GM08714 (cell line): ENCODE data around the gene SNRNP40.

Experiments used
- H3K4me3 ChIP-seq: fragments of 200-500 bp; sonication (Bioruptor generic); 2 replicates; pipeline ENCODE4 v1.5.1; 2014; ENCODE audit warnings: mild to moderate bottlenecking, low read length, inconsistent platforms
- ZNF274 ChIP-seq: IDR thresholded peaks from 2 replicates; pipeline ENCODE4 v1.6.1; 2012; ENCODE audit warnings: mild to moderate bottlenecking, low read depth, low read length

The SNRNP40 gene

DNA sequence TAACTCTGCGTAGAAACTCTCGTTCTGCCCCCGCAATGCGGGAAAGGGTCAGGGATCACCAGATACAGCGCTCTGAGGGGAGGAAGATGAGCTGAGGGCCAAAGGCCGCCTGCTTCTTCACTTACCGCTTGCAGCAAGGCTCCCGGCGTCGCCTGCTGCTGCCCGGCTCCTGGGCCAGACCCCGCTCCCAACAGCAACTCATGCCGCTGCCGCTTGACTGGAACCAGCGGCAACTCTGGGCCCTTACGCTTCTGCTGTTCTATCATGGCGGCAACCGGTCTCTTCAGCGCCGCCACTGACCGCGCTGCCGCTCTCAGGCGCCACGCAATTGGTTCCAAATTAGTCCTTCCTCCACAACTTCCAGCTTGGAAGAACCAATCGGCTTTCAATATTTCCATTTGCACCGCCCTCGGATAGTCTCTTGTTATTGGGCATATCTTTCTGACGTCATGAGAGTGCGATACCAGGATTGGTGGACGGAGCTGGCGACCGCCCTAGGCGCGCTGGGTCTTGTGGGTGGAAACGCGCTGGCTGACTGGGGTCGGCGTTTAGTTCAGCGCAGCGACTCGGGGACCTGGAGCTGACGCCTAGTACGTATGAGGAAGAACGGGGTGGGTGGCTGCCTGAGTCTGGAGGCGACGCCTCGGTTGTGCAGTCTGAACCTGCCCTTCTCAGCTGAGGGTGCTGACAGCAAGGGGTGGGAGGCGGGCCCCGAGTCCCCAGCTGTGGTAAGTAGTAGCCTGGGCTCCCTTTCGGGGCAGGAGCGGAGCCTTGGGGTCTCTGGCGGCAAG, at the start of gene SNRNP40, which contains the start of gene ZCCHC17:
SNRNP40 (minus strand) TSS at position 303 of the 791 bp plus-strand sequence; CDS start at position 266, 37 bp downstream.
ZCCHC17 (plus strand) TSS at position 547 of the 791 bp plus-strand sequence. CDS start 13,067 bp downstream, outside the sequence.
- H3K4me3 ChIP-seq: peak within 1 kb of the TSS; percentile 97
- TF ChIP-seq ZNF274: no peak

DNA sequence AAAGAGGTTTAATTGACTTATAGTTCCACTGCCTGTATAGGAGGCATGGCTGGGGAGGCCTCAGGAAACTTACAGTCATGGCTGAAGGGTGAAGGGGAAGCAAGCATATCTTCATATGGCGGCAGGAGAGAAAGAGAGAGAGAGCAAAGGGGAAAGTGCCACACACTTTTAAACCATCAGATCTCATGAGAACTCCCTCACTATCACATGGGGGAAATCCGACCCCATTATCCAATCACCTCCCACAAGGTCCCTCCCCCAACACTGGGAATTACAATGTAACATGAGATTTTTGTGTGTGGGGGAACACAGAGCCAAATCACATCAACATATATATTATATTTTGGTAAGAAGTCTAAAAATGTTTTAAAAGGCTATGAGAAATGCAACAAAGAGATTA, 49.0 kb upstream of the SNRNP40 start:
- no peak for TF ChIP-seq ZNF274
- H3K4me3 ChIP-seq: no peak overlapping the region

DNA sequence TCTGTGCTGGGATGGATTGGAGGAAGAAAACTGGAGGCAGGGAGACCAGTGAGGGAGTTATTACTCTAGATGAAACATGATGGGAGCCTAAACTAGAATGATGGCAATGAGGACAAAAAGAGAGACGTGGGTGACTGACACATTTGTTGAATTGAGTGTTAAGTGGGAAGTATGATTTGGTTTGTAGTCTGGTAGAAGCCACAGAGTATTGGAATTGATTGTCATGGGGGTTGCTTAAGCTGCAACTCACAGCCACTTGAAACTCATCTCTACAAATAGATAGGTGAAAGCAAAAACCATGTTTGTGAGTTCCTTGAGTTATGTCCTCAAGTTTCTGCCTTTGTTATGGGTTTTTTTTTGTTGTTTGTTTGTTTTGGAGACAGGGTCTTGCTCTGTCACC, 47.9 kb upstream of the SNRNP40 start:
- no peak for TF ChIP-seq ZNF274
- H3K4me3 ChIP-seq: no peak overlapping the region

DNA sequence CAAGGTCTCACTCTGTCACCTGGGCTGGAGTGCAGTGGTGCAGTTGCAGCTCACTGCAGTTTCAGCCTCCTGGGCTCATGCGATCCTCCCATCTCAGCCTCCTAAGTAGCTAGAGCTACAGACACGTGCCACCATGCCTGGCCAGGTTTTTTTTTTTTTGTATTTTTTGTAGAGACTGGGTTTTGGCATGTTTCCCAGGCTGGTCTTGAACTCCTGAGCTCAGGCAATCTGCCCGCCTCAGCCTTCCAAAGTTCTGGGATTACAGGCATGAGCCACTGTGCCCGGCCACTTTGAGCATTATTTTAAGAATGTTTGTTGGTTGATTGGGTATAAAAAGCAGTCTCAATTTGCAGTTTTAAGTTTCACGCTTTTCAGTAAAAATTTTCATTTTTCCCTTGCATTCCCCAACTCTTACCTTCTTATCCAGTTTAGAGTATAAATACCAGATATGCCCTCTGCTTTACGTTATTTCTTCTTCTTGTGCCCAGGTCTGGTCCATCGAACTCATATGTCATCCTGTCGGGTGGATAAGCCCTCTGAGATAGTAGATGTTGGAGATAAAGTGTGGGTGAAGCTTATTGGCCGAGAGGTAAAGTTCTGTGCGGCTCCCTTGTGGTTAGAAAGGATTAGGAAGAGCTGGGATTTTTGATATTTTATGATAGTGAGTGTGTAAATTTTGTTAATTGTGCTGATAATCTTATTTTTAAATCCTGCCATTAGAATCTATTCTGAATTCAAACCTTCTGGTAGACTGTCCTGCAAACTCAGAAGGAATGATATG, 40.3 kb upstream of the SNRNP40 start:
- H3K4me3 ChIP-seq: no peak overlapping the region
- no peak for TF ChIP-seq ZNF274

DNA sequence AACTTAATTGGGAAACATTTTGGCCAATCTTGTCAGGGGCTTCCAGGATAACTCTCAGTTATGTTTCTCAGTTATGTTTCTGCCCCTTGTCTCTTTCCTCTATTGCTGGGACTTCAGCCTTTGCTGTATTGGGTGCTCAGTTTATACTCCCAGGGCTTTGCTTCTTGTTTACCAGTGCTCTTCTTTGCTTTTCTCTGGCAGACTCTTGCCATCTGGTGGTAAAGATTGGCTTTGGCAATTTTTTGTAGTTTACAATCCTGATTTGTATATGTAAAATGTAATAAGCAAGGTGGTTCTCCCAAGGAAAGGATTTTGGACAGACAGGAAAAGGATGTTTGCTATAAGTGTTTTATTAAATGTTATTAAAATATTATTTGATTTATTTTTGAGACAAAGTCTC, 38.4 kb upstream of the SNRNP40 start:
- TF ChIP-seq ZNF274: no peak

DNA sequence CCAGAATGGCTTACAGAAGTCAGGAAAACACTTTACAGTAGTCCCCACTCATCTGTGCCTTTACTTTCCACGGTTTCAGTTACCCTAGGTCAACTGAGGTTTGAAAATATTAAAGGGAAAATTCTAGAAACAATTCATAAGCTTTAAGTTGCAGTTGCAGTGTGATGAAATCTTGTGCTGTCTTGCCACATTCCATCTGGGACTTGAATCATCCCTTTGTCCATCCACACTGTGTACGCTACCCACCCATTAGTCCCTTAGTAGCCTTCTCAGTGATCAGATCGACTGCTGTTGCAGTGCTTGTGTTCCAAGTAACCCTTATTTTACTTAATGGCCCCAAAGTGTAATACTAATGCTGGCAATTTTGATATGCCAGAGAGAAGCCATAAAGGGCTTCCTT, 30.8 kb upstream of the SNRNP40 start:
- H3K4me3 ChIP-seq: no peak overlapping the region
- TF ChIP-seq ZNF274: no peak

More for the DNA sequence above, 38.4 kb upstream of the SNRNP40 start:
- no peak overlapping the region for H3K4me3 ChIP-seq

DNA sequence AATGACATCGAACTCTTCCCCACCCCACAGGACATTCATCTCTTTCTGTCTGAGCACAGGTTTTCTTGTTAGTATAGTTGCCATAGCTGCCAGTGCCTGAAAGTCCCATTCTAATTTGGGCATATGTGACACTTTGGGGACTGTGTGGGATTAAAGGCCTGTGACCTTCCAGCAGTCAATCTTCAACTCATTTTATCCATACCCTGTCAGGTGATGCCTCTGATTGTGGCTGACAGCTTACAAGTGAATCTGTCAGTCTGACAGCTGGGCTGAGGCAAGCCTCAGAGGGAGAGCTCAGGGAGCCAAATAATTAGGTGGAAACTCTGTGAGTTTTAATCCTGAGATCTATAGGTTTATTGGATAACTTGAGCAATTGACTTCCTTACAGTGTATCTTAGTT, 29.9 kb upstream of the SNRNP40 start:
- H3K4me3 ChIP-seq: no peak overlapping the region
- TF ChIP-seq ZNF274: no peak

DNA sequence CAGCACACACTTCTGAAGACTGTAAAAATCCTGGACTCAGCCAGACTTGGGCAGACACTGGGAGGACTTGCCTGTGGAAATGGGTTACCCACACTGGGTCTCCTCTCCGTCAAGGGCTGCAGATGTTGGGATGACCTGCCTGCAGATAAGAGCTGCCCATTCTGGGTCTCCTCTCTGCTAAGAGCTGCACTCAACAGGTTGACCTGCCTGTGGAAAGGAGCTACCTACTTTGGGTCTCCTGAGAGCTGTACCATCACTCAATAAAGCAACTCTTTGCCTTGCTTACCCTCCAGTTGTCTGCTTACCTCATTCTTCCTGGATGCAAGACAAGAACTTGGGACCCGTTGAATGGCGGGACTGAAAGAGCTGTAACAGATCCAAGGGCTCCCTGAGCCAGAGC, 28.4 kb upstream of the SNRNP40 start:
- no peak for TF ChIP-seq ZNF274
- no peak overlapping the region for H3K4me3 ChIP-seq

DNA sequence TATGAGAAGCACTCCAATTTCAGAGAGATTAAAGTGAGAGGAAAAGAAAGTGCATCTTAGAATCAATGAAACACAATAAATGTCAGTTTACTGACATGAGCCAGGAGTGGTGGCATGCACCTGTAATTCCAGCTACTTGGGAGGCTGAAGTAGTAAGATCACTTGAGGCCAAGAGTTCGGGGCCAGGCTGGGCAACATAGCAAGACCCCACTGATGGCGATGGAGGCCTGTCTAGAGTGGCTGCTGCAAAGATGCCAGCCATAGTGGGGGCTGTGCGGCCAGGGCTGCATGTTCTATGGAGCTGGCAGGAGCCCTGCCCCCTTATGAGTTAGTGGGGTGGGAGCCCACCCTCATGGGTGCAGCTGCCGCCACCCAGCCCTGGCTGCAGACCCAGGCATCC, 27.5 kb upstream of the SNRNP40 start:
- TF ChIP-seq ZNF274: no peak
- no peak overlapping the region for H3K4me3 ChIP-seq

DNA sequence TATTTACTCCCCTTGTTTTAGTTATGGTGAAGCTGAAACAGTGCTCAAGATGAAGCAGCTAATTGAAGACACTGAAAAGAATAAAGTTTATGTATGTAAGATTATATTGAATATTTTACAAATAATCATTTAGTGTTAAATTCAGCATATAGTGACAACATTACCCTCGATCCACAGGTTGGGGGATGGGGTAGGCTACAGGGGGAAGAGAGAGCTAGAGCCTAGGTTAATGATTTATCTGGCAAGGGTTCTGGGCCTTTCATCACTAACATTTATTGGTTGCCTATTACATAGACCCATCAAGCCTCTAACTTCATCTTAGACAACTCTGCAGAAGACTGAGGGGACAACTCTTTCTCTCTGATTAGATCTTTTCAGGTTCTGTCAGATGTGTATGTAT, 21.6 kb upstream of the SNRNP40 start:
- H3K4me3 ChIP-seq: no peak overlapping the region
- no peak for TF ChIP-seq ZNF274

DNA sequence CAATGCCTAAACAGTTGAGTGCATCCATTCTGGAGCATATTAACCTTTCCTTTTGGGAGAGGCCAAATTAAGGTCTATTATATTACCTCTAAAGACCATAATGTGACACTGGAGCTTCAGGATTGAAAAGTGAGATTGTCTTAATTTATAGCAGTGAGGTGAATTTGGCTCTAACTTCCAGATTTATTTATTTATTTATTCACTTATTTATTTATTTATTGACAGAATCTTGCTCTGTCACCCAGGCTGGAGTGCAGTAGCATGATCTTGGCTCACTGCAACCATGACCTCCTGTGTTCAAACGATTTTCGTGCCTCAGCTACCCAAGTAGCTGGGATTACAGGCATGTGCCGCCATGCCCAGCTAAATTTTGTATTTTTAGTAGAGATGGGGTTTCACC, 19.3 kb upstream of the SNRNP40 start:
- H3K4me3 ChIP-seq: no peak overlapping the region
- TF ChIP-seq ZNF274: no peak

DNA sequence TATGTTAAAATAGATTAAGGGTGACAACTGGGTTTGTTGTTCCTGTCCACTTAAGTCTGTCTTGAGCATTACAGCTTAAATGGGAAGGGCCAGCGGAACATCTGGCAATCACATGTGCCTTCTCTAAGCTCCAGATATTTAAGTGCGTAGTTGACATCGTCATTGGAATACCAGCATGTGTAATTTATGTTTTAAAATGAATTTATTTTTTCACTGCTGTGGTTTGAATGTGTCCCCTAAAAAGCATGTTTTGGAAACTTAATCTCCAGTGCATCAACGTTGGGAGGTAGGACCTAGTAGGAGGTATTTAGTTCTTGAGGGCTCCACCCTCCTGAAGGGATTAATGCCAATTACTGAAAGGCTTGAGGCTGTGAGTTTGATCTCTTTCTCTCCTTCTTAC, 13.6 kb upstream of the SNRNP40 start:
- no peak for TF ChIP-seq ZNF274
- H3K4me3 ChIP-seq: no peak overlapping the region

DNA sequence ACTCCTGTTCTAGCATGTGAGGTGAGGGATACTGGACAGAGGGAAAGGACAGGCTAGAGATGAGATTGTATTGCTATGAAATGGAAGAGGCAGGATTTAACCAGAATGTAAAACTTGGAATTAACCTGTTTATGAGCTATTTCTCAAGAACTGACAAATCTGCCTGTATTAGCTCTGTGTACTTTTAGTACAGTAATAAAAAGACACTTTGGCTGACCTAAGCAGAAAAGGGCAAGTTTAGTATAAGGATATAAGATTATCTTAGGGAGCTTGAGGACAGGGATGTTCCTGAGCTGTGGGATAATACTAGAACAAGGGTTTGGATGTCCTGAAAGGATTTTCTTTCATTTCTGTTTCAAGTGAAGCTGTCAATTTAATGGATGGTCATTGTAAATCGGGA, 11.4 kb upstream of the SNRNP40 start:
- no peak for TF ChIP-seq ZNF274
- H3K4me3 ChIP-seq: no peak overlapping the region

DNA sequence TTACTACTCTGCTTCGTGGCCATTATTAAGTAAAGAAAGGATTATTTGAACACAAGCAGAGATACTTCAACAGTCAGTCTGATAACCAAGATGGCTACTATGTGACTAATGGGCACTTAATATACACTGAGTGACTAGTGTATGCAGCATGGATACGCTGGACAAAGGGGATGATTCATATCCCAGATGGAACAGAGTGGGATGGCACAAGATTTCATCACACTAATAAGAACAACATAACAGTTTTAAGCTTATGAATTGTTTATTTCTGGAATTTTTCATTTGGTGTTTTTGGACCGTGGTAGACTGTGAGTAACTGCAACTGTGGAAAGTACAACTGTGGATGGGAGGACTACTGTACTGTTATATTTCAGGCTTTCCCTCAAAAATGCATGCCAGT, 9.7 kb upstream of the SNRNP40 start:
- no peak overlapping the region for H3K4me3 ChIP-seq
- TF ChIP-seq ZNF274: no peak
